Erythroblast (primary cell): ENCODE data around the gene GTF3C4.

Experiments
- GATA1 ChIP-seq: IDR thresholded peaks from 2 replicates; pipeline ENCODE4 v1.6.1; 2011; ENCODE audit warnings: low read depth, mild to moderate bottlenecking, control low read depth, low read length, moderate library complexity
- POLR2A ChIP-seq: IDR thresholded peaks from 2 replicates; pipeline ENCODE4 v1.6.1; 2011; ENCODE audit warnings: mild to moderate bottlenecking, low read length

DNA sequence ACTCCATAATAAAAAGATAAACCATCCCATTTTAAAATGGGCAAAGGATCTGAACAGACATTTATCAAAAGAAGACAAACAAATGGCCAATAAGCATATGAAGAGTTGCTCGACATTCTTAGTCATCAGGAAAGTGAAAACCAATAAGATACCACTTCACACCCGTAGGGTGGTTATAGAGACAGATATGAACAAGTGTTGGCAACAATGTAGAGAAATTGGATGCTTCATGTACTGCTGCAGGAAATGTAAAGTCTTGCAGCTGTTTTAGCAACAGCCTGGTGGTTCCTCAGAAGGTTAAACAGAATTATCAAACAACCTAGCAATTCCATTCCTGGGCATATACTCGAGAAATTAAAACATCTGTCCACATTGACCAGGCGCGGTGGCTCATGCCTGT, 42.5 kb downstream of the GTF3C4 start:
- TF ChIP-seq POLR2A (no peak), GATA1 (no peak)
